DMS 273 treated with DMSO at 0.1 percent for 48 hours (cell line): ENCODE data around the gene ANKRD44.
"Not testable (repeated sequence)": the region's sequence is repeated elsewhere in the genome, so short reads cannot be mapped to it uniquely, and the experiment has no call there.

ENCODE experiments used
- DNase-seq: peaks from one replicate; lab custom pipeline; 2025; lab: John Stamatoyannopoulos, UW

The ANKRD44 gene

GRCh38 chr2:197028633-197029032 is 281.9 kb downstream of the ANKRD44 start:
- no peak for DNase-seq

GRCh38 chr2:197028230-197028629 is 282.4 kb downstream of the ANKRD44 start:
- no peak for DNase-seq

DNA sequence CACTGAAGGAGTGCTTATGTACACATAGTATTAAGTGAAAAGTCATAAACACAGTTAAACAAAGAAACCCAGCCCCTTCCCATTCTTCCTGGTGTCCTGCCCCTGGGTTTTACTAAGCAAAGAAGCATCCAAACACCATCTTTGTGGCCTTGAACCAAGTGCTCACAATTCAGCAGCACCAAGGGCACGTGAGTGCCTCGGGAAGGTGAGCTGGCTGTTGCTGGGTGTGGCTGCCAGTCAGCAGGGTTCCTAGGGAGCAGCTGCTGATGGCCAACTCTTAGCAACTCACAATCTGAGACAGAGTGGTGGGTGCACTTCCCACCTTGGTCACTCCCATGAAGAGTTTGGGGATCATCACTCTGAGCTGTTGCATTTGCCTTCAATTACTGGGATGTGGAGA is 286.4 kb downstream of the ANKRD44 start:
- no peak for DNase-seq

GRCh38 chr2:197020921-197021320 is 289.7 kb downstream of the ANKRD44 start:
- DNase-seq = not testable (repeated sequence)

DNA sequence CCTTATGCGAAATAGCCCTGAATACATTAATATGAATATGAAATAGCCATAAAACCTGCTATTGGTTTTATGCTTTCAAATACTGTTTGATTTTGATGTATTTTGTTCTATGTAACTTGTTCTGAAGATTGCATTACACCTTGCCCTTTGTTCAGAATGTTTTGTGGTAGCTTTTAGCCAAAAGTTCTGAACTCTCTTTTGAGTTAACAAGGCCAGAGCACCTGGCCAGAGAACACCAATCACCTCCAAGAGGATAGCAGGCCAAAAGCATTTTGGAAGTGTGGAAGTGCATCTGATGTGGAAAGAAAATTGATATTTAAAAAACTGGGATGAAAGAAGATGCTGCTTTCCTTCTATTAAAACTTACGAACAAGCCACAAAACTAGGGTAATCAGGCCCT is 297.5 kb downstream of the ANKRD44 start:
- no peak for DNase-seq

DNA sequence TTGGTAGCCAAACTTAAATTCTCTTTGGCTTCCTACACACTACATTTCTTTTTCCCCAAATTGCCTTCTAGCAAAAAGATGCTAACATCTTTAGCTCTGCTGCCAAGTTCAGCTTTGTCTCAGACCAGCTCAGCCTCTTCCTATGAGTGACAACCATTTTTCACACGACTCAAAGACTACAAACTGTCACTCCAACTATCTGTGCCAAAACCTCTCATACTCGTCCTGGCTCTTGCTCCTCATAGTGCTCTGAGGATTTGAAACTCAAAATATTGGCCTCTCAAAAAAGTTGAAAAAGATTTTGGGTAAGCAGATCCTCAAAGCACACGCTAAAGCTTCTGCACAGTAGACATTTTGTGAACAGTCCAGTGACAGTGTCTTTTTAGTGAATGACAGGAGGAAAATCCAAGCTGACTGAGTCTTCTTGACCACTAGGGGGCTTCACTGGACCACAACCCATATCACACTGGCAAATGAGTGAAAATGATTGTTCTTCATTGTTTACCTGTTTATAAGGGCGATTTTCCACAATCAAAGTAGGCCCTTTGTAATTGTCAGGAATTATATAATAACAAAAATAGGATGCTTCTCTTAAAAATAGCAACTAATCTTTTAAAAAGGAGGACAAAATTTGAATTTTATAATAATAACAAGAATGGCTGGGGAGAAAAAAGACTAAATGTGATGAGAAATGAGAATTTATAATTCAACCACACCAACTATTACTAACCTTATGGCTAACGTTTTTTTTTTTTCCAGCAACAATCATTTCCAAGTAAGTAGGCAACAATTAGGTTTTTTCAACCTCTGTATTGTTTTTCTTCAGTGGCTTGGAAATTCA is 298.6 kb downstream of the ANKRD44 start:
- DNase-seq = no peak

DNA sequence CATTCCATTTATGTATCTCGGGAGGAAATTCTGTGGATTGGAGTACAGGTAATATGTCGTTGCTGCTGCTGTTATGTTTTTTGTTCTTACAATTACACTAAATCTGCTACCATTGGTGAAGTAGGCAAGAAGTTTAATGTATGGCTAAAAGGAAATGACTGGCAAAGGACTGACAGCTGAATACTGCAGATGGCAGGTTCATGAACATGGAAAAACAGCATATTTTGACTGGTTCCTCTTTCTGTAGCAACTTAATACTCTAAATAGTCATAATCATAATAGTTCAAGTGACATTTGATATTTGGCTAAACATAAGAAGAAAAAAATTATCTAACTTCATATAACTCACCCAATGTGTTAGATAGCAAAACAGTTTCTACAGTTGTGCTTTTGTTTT is 299.6 kb downstream of the ANKRD44 start:
- DNase-seq = no peak

GRCh38 chr2:197010200-197011020 is 300.2 kb downstream of the ANKRD44 start:
- no peak for DNase-seq

- not testable (repeated sequence) for DNase-seq
Observed at GRCh38 chr2:197008741-197009341, 301.7 kb downstream of the ANKRD44 start.

DNA sequence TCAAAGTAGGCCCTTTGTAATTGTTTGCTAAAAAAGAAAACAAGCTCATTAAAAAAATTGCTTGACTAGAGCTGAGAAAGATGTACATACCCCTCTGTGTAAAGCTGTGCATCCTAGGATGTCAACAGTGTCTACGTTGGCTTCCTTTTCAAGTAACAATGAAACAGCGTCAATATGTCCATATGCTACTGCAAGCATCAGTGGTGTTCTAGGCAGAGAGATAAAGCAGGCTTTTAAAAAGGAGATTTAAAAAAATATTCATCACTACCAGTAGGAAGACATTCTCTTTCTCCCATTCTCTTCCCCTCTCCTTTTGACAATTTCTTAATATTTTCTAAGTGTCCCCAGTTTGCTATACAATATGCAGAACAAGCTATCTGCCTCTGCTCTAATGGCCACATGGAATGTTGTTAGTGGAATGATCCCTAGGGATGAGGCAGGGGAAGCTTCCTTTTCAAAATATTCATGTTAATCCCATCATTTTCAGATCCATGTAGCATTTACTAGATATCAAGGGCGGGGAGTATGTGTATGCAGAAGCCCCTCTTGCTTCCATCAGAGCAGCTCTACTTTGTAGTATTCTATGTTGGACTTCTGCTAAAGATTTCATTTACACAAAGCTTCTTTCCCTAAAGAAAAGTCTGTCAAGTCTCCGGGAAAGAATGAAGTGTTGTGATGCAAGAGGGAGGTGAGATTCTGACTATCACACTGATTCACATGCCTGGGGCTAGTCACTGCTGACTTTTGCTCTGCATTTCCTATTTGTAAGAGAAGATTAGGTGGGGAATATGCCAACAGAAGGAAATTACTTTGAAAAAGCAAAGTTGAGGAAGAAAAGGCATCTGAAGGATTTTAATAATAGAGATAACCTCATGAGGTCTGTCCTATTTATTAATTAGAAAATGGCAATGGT is 302.6 kb downstream of the ANKRD44 start:
- DNase-seq = no peak

DNA sequence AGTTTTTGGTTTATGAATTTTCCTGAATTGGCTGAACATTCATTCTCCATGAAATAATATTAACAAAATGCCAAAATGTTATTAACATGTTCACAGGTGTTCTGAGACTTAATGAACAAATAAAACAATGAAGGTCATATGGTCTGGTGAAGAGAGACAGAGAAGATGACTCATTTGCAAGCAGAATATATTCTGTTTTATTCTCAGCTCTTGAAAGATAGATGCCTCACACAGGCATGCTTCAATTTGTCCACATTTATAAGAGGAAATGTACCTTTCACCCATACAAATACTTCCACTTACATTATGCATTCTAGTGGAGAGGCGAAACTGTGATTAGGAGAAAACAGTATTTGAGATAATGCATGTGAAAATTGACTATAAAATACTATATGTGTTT is 308.7 kb downstream of the ANKRD44 start:
- no peak for DNase-seq

GRCh38 chr2:196995757-196996314 is 314.7 kb downstream of the ANKRD44 start:
- no peak for DNase-seq

DNA sequence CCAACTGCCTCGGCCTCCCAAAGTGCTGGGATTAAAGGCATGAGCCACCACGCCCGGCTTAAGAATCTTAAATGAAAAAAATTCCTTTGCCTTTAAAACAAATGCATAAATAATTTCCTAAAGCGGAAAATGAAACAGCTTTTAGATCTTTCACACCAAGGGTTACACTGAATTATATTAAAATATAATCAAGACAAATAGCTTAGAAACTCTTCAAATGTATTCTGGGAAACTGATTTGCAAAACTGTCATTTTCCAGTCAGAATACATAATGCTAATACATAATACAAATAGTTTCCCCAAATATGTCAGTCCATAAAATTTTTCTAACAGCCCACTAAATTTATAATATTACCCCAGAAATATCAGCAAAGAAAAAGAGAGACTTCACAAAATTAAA is 315.8 kb downstream of the ANKRD44 start:
- DNase-seq = no peak

DNA sequence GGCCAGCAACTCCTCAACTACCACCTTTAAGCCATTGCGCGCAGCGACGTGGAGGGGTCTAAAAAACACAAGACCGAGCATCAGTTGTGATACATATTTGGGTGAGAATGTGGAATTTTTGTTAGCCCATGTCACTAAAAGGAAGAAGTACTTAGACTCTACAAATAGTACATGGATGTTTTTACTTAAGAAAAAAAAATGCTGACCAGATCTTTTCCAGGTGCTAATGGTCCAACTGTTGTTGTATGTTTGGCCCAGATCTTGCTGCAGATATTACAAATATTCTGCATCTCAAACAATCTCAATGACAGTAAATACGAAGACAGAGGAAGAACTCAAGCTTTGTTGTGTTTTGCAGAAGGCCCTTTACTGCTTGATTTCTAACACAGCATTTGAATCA is 317.0 kb downstream of the ANKRD44 start:
- no peak for DNase-seq

- no peak for DNase-seq
Observed at GRCh38 chr2:196992466-196992865, 318.1 kb downstream of the ANKRD44 start.

GRCh38 chr2:196990788-196991461 is 319.7 kb downstream of the ANKRD44 start:
- DNase-seq = no peak

GRCh38 chr2:196990092-196990491 is 320.5 kb downstream of the ANKRD44 start:
- no peak for DNase-seq

GRCh38 chr2:196989496-196989895 is 321.1 kb downstream of the ANKRD44 start:
- DNase-seq = no peak

DNA sequence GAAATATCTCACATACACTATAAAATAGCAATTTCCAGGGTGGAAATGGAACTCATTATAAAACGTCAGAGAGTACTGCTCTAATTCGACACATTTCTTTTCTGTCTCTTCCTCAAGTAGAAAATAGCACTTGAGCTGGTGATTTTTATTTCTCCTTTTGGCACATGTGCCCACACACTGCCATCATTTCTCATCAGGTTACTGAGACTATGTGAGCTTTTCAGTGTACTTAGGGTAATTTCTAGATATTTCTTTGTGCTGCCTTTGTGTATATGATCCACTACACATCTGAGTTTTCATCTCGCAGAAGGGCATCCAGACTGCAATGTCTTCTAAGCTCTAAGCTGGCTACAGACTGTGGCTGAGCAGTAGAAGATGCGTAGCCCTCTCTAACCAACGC is 321.9 kb downstream of the ANKRD44 start:
- no peak for DNase-seq

- peak; percentile 40 for DNase-seq
Observed at GRCh38 chr2:196987649-196988364, 322.8 kb downstream of the ANKRD44 start.
